Measurements from ENCODE around the gene DUSP15.
"Not testable (repeated sequence)": the region's sequence is repeated elsewhere in the genome, so short reads cannot be mapped to it uniquely, and the experiment has no call there.

DUSP15 gene

GRCh38 chr20:31839782-31840487 is 30.4 kb downstream of the DUSP15 start:
- DNase-seq (ENCODE audit: low read depth) = no peak

DNA sequence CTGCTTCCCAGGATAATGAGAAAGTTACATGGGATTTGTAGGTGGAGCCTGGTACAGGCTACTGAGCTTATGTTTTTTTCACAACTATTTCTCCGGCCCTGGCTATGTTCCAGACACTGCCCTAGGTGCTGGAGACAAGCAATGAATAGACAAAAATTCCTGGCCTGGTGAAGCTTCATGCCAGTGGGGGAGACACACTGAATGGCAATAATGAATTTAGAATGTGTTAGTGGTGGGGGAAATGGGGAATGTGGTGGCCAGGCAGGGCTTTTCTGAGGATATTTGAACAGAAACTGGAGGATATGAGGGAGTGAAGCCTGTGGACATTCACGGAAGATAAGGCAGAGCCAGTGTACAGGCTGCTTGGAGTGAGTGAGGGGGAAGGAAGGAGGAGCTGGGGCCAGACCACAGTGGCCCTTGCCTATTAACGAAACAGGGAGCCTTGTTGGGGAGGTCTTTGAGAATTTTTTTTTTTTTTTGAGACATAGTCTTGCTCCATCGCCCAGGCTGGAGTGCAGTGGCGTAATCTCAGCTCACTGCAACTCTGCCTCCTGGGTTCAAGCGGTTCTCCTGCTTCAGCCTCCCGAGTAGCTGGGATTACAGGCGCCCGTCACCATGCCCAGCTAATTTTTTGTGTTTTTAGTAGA is 31.6 kb downstream of the DUSP15 start:
- DNase-seq (ENCODE audit: low read depth) = no peak

DNA sequence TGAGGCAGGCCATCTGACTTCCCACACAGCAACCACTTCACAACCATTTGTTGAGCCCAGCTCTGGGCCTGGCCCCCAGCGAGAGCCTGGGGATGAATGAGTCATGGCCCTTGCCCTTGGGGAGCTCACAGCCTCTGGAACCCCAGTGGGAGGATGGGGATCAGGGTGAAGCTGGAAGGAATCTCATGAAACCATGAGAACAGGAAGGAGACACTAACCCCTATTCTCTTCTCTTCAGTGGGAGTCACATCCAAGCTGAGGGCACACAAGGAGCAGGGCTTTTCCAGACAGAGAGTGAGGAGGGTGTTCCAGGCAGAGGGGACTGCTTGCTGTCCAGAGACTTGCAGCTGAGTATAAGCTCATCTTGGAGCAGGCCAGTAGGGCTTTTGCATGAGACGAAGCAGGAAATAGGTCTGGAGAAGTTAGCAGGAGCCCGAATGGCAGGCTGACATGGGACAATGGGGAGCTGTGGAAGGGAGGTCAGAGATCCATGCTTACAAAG is 32.4 kb downstream of the DUSP15 start:
- no peak for DNase-seq (ENCODE audit: low read depth)

DNA sequence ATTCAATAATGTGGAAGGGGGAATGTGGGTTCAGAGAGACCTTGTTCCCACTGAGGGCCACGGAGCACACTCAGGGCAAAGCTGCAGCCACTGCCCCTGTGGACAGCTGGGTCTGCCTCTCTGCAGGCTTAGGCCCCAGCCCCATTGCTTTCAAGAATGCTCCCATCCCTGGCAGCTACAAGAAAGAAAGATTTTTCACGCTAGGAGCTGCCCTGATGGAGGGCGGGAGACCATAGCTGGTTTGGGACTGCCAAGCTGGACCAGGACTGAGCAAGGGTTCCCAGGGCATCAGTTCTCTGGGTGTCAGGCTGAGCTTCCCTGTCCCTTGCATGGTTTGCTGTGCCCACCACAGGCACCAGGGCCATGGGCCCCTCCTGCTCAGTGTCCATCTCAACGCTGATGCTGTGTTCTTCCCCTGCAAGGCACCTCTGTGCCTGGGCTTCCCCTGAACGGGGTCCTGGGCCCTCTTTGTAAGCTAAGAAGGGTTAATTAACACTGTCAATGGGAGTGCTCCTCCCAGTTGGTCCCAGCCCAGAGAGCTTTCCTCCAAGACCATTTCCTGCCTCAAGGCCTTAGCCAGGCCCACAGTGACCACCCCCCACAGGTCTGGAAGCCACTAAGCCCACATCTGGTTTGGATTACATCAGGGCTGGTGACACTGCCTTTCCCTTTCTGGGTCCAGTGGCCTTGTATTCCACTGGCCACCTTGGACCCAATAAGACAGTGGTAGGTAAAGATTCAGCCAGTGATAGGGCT is 33.3 kb downstream of the DUSP15 start:
- DNase-seq (ENCODE audit: low read depth) = no peak

DNA sequence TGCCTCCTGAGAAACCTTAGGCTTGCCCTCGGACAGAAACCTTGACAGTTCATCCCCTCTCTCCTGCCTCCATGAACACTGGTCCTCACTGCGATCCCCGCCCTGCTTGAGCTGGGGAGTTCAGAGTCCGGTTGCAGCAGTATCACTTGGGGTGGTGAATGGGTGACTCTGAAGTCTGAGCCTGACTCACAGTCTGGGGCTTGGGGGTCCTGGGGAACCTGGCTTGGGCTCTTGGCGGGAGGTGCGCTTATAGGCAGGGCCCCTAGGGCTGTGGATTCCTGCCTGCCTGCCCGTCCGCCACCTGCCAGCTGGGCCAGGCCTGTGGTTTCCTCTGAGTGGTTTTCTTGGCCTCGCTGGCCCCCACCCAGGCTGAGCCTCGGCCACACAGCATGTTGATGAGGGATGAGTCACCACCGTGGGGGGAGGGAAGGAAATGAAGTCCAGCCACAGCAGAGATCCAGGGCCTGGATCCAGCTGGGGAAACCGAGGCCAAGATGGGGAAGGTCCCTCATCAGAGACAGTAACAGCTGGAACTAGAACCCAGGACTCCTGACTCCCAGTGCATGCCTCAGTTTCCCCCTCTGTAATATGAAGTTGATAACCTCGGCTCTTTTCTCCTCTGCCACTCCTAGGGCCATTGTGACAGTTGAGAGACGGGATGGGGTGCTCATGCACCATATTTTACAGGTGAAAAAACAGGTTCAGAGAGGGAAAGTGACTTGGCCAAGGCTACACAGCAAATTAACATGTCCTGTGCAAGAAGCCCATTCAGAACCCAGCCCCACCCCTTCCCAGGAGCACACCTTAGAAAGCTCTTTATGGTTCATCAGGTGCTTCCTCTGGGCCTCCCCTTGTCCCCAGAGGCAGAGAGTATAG is 34.1 kb downstream of the DUSP15 start:
- peak; percentile 88 for DNase-seq (ENCODE audit: low read depth)

DNA sequence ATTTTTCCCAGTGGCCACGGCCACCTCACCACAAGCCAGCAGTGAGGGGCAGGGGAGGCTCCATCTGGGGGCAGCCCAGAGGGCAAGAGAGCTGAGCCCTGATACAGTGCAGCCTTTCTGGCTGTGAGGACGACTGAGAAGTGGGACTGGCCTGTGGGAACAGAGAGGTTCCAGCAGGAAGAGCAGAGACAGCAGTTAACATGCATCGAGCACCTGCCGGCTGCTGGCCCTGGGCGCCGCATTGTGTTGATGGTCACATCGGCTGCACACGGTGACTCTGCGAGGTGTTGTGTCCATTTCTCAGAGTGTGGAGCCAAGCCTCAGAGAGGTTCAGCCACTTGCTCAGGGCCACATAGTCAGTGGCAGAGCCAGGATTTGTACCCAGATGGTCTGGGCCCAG is 34.8 kb downstream of the DUSP15 start:
- DNase-seq (ENCODE audit: low read depth) = no peak

GRCh38 chr20:31833931-31834521 is 36.3 kb downstream of the DUSP15 start:
- DNase-seq (ENCODE audit: low read depth) = no peak

DNA sequence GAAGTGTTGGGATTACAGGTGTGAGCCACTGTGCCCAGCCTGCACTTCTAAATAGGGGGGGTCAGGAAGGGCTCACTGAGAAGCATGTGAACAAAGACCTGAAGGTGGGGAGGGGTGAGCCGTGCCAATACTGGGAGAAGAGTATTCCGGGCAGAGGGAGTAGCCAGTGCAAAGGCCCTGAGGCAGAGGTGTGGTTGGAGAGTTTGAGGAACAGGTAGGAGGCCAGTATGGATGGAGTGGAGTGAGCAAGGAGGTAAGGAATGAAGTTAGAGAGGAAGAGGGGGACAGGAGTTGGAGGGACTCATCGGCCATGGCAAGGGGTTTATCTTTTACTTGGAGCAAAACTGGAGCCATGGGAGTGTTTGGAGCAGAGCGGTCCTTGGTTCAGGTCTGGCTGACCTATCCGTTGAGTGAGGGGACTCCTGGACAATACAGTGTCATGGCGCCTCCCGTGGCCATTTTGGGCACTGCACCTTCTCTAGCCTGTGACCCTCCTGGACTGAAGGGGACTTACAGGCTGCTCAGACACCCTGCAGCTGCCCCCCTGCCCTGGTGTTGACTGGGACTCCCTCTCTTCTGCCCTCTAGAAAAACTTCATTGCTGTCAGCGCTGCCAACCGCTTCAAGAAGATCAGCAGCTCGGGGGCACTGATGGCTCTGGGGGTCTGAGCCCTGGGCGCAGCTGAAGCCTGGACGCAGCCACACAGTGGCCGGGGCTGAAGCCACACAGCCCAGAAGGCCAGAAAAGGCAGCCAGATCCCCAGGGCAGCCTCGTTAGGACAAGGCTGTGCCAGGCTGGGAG is 37.0 kb downstream of the DUSP15 start:
- DNase-seq (ENCODE audit: low read depth) = no peak

DNA sequence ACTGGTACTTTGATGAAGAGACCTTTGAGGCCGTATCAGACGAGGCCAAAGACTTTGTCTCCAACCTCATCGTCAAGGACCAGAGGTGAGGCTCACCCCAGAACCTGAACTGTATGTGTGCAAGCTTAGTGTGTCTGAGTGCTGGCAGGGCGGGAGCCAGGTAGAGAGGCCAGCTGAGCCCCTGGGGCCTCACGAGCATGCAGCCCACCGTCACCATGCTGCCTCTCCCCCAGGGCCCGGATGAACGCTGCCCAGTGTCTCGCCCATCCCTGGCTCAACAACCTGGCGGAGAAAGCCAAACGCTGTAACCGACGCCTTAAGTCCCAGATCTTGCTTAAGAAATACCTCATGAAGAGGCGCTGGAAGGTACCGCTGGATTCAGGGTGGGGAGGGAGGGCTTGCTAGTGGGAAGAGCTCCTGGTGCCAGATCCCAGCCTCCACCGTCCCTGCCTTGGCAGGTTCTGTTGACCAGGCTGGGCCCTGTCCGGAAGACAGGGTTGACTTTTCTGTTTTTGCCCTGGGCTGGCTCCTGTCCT is 38.5 kb downstream of the DUSP15 start:
- no peak for DNase-seq (ENCODE audit: low read depth)

DNA sequence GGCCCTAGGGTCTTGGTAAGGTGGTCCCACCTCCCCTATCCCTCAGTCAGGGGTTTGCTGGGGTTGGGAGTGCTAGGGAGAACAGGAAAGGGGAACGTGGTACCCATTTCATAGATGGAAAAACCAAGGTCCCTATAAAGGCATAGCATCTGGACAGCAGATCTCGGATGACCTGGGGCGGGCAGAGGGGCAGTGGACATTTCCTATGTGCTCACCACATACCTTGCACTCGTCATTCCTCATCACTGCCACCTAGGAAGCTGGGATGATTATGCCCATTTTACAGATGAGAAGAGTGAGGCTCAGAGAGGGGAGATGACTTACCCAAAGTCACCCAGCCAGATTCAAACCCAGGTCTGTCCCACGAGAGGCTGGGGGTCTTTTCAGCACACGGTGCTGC is 39.1 kb downstream of the DUSP15 start:
- no peak for DNase-seq (ENCODE audit: low read depth)

- no peak for DNase-seq (ENCODE audit: low read depth)
Measured at GRCh38 chr20:31830406-31830981, 39.8 kb downstream of the DUSP15 start.

- DNase-seq (ENCODE audit: low read depth) = no peak
Measured at GRCh38 chr20:31829731-31830130, 40.6 kb downstream of the DUSP15 start.

DNA sequence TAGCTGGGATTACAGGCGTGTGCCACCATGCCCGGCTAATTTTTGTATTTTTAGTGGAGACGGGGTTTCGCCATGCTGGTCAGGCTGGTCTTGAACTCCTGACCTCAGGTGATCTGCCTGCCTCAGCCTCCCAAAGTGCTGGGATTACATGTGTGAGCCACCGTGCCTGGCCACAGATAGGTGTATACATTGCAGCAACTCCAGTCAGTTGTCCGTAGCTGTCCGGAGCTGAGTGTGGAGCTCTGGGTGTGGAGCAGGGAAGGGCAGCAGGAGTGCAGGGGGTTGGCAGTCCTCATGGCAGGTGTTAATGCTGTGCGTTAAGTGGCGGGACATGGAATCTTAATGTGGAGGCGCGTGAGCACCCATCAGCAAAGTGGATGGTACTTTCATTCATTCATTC is 42.3 kb downstream of the DUSP15 start:
- not testable (repeated sequence) for DNase-seq (ENCODE audit: low read depth)

- no peak for DNase-seq (ENCODE audit: low read depth)
Measured at GRCh38 chr20:31827059-31827458, 43.3 kb downstream of the DUSP15 start.

- DNase-seq (ENCODE audit: low read depth) = no peak
Measured at GRCh38 chr20:31826074-31826473, 44.3 kb downstream of the DUSP15 start.

GRCh38 chr20:31824554-31825313 is 45.6 kb downstream of the DUSP15 start:
- no peak for DNase-seq (ENCODE audit: low read depth)

GRCh38 chr20:31824125-31824485 is 46.2 kb downstream of the DUSP15 start:
- DNase-seq (ENCODE audit: low read depth) = no peak

DNA sequence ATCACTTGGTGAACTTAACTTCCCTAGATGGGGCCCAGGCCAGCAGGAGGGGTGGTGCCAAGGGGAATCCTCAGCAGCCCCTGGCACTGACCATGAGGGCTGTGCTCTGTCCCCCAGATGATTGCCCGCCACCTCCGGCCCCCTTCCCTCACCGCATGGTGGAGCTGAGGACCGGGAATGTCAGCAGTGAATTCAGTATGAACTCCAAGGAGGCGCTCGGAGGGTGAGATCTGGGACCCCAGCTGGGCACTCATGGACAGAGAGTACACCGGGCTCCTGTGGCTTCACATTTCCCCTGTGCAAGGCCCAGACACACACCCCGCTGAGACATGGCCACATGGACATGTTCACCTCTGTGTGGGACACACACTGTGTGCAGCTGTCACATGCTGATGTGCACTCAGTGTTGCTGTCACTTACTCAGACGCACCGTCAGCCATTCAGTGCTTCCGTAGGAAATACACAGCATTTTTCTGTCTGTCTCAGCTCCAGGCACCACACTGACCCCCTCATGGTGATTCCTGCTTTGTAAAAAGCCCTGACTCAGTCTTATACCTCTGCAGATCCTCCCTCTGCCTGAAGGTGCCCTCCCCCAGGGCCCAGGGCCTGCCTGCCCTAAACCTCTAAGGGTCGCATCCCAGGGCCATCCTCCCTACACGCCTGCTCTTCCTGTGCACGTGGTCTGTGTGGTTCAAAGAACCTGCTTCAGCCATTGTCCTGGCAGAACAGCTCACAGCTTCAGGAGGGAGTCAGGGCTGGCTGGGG is 46.8 kb downstream of the DUSP15 start:
- DNase-seq (ENCODE audit: low read depth) = no peak
